ENCODE results near the gene RRP1B.
A peak's percentile ranks its signal among the peaks of the same experiment; 100 is the strongest.
"Not testable (repeated sequence)": the region's sequence is repeated elsewhere in the genome, so short reads cannot be mapped to it uniquely, and the experiment has no call there.

Gene RRP1B

GRCh38 chr21:43697758-43698643 is 38.6 kb downstream of the RRP1B start:
- DNase-seq = no peak
- ATAC-seq = no peak

DNA sequence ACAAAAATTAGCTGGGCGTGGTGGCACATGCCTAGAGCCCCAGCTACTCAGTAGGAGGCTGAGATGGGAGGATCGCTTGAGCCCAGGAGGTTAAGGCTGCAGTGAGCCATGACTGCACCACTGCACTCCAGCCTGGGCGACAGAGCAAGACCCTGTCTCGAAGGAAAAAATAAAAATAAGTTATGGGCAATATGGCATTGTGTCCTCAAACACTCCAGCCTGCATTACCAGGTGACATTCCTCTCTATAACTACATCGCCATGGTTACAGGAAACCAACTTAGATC is 40.1 kb downstream of the RRP1B start:
- ATAC-seq, DNase-seq: not testable (repeated sequence)

DNA sequence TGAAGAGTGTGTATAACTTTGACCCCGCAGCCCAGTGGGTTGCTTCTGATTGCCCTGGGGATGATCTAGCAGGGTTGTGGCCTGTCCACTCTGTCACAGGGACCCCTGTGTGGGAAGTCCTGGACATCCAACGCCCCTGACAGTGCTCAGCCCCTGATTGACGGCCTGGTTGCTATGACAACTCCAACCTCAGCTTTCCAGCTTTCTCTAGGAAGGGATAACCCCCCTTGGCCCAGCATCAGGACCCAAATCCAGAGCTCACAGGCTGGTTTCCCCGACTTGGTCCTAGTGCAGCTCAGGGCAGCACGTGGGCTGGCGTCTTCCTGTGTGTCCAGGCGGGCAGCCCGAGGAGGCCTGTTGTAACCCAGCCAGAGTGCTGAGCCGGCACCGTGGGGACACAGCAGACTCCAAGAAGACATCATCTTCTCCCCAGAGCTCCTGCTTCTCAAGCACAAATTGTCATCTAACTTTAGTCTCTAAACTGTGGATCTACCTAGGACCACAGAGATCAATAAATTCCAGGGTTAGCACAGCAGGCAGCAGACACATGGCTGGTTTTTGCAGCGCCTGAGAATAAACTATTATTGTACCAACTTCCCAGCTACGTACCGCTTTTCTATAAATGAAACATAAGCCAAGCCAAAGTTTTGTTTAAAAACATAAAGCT is 40.7 kb downstream of the RRP1B start:
- DNase-seq = no peak
- ATAC-seq = no peak

GRCh38 chr21:43701936-43702784 is 42.8 kb downstream of the RRP1B start:
- ATAC-seq = peak; percentile 7
- no peak for DNase-seq

DNA sequence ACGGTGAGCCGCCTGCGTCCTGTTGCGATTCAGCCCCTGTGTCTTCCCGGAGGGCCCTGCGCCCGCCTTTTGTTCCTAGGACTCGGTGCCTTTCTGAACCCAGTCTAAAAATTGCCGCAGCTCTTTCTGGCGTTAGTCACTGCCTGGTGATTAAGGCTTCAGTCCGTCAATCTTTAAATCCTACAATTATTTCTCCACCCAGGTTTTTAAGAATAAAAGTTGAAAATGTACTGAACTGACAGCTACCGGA is 43.4 kb downstream of the RRP1B start:
- ATAC-seq = no peak

DNA sequence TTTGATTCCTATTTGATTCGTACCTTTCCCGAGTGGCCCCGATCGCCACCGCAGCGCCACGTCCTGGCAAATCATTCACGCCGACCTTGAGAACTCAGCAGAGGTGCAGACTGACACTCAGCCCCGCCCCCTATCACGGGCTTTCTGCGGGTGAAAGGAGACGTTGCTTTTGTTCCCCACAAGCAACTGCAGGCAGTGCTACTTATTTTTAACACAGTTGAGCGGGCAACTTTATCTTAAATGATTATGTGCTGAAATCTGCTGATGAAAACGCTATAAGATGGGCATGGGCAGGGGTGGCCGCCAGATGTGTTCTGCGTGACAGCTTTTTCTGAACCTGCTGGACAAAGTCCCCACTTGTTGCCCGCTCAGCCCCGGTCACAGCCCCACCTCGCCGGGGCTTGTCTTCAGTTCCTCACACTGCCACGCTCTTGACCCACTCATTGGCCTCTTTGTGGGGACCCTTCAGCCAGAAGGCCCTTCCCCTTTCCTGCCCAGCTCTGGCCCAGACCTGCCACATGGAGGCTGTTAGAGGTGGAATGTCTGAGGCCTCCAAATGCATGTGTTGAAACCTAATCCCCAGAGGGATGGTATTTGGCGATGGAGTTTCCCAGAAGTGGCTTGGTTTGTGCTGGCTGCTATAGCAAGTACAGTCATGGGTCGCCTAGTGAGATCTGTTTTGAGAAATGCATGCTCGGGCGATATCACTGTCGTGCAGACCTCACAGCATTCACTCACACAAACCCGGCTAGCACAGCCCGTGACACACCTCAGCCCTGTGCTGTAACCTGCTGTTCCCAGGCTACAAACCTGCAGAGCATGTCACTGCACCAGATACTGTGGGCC is 43.9 kb downstream of the RRP1B start:
- ATAC-seq (no peak), DNase-seq (peak; percentile 39)

More for the DNA sequence above, 43.4 kb downstream of the RRP1B start:
- DNase-seq = no peak

GRCh38 chr21:43707462-43707861 is 48.1 kb downstream of the RRP1B start:
- ATAC-seq (no peak), DNase-seq (no peak)

- ATAC-seq = no peak
- DNase-seq = no peak
These were observed 49.5 kb downstream of the RRP1B start for GRCh38 chr21:43708745-43709381.

DNA sequence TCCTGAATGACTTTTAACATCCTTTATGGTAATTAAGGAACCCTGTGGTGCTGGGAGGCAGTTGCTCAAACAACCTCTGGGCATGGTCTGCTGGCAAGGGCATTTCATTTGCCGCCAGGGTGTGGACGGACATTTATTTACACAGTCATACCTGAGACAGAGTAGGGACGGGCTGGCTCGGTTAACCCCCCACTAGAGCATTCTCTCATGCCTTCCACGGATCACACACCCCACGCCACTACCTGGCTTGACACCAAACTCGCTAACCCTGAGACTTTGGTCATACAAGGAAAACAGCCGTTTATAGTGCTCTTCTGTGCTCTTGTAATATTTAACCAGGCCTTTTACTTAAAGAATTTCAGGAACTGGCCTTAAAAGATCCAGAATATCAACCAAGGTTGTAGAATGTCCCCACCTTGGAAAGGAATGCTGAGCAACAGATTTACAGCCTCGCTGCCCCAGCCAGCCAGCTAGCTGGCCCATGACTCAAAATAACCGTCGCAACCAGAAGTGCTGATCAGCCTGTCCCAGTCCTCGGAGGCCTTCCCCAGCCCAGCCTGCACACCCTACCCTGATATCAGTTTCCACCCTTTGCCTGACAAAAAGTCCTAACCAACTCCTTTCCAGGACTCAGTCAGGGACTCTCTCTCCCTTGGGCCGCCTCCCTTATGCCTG is 53.0 kb downstream of the RRP1B start:
- ATAC-seq = no peak
- no peak for DNase-seq

DNA sequence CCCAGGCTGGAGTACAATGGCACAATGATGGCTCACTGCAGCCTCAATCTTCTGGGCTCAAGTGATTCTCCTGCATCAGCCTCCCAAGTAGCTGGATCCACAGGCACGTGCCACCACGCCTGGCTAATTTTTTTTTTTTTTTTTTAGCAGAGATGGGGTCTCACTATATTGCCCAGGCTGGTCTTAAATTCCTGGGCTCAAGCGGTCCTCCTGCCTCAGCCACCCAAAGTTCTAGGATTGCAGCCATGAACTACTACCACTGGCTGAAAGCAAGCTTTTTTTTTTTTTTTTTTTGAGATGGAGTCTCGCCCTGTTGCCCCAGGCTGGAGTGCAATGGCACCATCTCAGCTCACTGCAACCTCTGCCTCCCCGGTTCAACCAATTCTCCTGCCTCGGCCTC is 53.8 kb downstream of the RRP1B start:
- DNase-seq, ATAC-seq: not testable (repeated sequence)

DNA sequence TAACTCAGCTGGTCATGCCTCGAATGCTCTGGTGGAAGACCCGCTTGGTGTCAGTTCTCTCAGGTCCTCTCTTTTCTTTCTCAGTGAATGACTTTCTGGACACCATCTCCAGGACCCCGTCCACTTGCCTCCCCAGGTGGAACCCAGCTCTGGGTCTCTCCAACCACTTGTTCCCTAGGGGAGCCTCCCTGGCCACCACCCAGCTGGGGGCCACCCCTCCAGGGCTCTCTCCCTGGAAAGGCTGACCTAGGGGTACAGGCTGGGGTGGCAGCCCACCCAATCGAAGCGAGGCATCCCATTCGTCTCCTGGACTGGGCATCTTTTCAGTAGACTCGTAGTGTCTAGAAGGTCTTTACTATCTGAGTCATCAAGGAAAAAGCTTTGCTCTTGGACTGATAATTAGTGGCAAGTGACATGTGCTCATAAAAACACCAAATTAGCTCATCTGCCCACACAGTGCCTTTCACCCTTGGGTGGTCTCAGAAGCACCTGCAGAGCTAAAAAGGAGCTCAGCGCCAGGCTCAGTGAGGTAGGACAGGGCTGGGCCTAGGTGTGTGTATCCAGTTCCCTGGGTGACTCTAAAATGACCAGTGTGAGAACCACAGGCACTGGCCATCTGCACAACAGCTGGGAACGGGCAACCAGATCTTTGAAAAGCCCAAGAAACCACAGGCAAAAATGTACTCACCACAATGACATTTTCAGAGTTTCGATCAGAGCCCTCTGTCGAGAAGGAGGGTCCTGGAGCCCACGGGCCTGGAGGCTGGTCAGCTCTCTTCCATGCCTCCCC is 57.2 kb downstream of the RRP1B start:
- ATAC-seq (peak; percentile 6), DNase-seq (peak; percentile 22)

DNA sequence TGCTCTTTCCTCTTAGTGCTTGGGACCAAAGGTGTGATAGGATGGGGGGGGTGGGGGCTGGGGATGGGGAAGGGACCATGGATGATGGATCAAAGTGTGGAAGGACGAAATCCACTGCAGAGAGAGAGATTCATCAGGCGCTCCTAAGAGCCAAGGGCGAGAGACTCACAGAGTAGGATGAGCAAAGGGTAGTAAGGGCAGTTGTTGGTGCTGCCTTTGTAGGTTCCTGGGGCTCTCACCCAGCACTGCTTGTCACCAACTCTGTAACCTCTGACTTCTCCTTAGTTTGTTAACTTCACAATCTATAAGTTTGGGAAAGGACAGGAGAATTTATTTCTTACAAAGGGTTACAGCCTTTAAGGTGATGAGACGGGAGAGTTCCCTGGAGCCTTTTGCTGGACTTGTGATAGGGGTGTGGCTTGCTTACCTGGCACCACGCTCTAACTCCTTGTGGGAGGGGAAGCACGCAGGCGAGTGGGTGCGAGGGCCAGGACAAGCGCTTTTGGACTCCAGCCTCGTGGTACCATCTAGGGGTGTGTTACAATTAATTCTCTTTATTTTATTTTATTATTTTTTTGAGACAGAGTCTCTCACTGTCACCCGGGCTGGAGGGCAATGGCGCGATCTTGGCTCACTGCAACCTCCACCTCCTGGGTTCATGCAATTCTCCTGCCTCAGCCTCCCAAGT is 58.0 kb downstream of the RRP1B start:
- ATAC-seq = no peak
- DNase-seq = no peak

GRCh38 chr21:43717967-43718871 is 58.9 kb downstream of the RRP1B start:
- ATAC-seq (no peak), DNase-seq (peak; percentile 20)

GRCh38 chr21:43718872-43719747 is 59.8 kb downstream of the RRP1B start, which contains the start of gene PDXK:
Gene PDXK (plus strand): TSS chr21:43719129. CDS start chr21:43719295, 166 bp downstream.
- peak; percentile 83 for ATAC-seq
- peak; percentile 84 for DNase-seq

DNA sequence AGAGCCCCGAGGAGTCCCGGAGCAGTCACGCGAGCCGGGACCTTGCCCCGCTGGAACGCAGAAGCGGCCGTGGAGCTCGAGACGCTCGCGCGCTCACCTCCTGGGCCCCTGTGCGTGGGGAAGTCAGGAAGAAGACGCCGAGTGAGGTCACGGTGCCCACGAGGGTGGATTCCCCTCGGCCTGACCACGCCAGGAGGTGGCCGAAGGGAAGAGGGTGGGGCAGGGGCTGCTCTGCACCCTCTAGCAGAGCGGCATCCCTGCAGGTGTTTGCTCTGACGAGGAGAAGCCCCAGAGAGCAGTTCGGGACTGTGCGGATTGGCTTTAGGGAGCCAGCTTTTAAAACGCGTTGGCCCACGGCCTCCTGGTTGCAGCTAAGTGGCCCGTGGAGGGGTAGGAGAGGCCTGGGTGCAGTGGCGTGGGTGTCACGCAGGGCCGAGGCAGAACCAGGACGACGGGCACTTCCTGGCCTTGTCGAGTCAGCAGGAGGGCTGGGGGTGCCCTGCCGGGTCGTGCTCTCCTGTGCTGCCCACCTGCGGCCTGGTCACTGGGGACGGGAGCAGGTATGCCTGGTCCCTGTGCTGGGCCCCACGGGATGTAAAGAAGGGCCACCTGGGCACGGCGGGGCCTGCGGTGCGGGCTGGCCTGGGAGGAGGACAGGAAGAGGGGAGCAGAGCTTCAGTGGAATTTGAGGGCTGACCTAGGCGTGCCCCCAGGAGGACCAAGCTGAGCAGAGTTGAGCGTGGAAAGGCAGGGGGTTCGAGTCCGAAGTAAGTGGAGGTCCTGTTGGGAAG is 60.6 kb downstream of the RRP1B start:
- DNase-seq = no peak
- ATAC-seq = peak; percentile 4

GRCh38 chr21:43720539-43721166 is 61.3 kb downstream of the RRP1B start:
- DNase-seq (no peak), ATAC-seq (no peak)

Data from stimulated activated naive CD8-positive, alpha-beta T cell treated with anti-CD3 and anti-CD28 coated beads, Interleukin-15, Interleukin-2, amounts not matched to agents 100 U/mL and 50 U/mL, for 24 hours (primary cell).